DMS153 (cell line): ENCODE measurements around the gene PCDHGA11.
"Not testable (repeated sequence)": the region's sequence is repeated elsewhere in the genome, so short reads cannot be mapped to it uniquely, and the experiment has no call there.

Source experiments
- DNase-seq: peaks from one replicate; lab custom pipeline; 2025; lab: John Stamatoyannopoulos, UW

The PCDHGA11 gene

DNA sequence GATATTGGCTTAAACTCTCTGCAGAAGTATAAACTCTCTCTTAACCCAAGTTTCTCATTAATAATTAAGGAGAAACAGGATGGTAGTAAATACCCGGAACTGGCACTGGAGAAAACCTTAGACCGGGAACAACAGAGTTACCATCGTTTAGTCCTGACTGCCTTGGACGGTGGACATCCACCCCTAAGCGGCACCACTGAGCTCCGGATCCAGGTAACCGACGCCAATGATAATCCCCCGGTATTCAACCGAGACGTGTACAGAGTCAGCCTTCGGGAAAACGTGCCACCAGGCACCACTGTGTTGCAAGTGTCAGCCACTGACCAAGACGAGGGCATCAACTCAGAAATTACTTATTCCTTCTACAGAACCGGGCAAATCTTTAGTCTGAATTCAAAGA, 22.2 kb upstream of the PCDHGA11 start:
- no peak for DNase-seq

DNA sequence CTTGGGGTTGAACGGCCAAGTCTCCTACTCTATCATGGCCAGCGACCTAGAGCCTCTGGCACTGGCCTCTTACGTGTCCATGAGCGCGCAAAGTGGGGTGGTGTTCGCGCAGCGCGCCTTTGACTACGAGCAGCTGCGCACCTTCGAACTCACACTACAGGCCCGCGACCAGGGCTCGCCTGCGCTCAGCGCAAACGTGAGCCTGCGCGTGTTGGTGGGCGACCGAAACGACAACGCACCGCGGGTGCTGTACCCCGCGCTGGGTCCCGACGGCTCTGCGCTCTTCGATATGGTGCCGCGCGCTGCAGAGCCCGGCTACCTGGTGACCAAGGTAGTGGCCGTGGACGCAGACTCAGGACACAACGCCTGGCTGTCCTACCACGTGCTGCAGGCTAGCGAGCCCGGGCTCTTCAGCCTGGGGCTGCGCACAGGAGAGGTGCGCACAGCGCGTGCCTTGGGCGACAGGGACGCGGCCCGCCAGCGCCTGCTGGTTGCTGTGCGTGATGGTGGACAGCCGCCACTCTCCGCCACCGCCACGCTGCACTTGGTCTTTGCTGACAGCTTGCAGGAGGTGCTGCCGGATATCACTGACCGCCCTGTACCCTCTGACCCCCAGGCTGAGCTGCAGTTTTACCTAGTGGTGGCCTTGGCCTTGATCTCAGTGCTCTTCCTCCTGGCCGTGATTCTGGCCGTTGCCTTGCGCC, 21.1 kb upstream of the PCDHGA11 start:
- no peak for DNase-seq

- no peak for DNase-seq
Measured at GRCh38 chr5:141402553-141403243, 18.2 kb upstream of the PCDHGA11 start, which contains the start of gene PCDHGA9. PCDHGA9 (plus strand) TSS chr5:141402778; CDS start chr5:141402953, 175 bp downstream.

- no peak for DNase-seq
Measured at GRCh38 chr5:141403387-141403786, 17.5 kb upstream of the PCDHGA11 start.

DNA sequence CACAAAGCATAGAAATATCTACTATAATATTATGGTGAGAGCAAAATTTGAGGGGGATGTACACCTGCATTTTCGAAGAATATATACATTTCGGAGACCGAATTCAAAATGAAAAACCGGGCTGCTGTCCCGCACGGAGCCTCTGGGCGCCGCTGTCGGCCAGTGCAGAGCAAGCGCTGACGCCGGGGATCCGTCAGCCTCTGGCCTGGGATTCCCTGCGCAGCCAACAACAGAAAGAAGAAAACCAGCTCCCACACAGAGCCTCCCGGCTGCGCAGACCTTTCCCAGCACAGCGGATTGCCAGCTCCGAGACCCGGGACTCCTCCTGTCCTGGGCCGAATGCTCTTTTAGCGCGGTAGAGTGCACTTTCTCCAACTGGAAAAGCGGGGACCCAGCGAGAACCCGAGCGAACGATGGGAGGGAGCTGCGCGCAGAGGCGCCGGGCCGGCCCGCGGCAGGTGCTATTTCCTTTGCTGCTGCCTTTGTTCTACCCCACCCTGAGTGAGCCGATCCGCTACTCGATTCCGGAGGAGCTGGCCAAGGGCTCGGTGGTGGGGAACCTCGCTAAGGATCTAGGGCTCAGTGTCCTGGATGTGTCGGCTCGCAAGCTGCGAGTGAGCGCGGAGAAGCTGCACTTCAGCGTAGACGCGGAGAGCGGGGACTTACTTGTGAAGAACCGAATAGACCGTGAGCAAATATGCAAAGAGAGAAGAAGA, 12.9 kb upstream of the PCDHGA11 start, which contains the start of gene PCDHGB6:
TSS of gene PCDHGB6 (plus strand) at position 232 of the 716 bp plus-strand sequence. CDS start at position 414, 182 bp downstream.
- DNase-seq = not testable (repeated sequence)

GRCh38 chr5:141409598-141410306, 11.1 kb upstream of the PCDHGA11 start:
- DNase-seq = no peak

DNA sequence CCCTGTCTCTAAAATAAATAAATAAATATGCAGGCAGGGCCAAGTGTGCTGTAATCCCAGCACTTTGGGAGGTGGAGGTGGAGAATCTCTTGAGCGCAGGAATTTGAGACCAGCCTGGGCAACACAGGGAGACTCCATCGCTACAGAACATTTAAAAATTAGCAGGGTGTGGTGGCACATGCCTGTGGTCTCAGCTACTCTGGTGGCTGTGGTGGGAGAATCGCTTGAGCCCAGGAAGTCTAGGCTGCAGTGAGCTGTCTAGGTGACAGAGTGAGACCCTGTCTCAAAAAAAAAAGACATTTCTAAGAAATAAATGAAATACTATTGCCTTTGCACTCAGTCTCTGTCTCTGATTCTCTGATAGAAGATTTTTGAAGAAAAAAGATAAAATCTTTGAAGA, 9.3 kb upstream of the PCDHGA11 start:
- no peak for DNase-seq

DNA sequence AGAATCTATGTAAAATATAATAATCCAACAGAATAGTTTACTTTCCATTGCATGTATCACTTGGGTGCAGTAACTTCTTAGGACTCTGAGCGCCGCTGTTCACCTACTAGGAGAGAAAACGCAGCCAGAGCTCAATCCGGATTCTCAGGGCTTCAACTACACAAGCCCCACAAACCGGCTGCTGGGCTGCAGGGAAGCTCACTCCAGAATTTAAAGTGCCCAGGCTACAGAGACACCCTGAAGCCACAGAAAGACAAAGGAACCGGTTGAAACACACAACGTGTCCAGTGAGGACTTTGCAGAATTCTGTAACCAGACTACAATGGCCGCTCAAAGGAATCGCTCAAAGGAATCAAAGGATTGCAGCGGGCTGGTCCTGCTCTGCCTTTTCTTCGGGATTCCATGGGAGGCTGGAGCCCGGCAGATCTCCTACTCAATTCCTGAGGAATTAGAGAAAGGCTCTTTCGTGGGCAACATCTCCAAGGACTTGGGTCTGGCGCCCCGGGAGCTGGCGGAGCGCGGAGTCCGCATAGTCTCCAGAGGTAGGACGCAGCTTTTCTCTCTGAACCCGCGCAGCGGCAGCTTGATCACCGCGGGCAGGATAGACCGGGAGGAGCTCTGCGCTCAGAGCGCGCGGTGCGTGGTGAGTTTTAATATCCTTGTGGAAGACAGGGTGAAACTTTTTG, 7.9 kb upstream of the PCDHGA11 start, which contains the start of gene PCDHGA10:
TSS of gene PCDHGA10 (plus strand) at position 134 of the 686 bp plus-strand sequence. CDS start at position 323, 189 bp downstream.
- DNase-seq = no peak

- DNase-seq = no peak
Measured at GRCh38 chr5:141413540-141414069, 7.2 kb upstream of the PCDHGA11 start.

DNA sequence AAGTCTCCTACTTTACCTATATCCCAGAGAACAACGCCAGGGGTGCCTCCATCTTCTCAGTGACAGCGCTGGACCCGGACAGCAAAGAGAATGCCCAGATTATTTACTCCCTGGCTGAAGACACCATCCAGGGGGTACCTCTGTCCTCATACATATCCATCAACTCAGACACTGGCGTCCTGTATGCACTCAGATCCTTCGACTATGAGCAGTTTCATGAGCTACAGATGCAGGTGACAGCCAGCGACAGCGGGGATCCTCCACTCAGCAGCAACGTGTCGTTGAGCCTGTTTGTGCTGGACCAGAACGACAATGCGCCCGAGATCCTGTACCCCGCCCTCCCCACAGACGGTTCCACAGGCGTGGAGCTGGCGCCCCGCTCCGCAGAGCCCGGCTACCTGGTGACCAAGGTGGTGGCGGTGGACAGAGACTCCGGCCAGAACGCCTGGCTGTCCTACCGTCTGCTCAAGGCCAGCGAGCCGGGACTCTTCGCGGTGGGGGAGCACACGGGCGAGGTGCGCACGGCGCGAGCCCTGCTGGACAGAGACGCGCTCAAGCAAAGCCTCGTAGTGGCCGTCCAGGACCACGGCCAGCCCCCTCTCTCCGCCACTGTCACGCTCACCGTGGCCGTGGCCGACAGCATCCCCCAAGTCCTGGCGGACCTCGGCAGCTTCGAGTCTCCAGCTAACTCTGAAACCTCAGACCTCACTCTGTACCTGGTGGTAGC, 6.1 kb upstream of the PCDHGA11 start:
- DNase-seq = not testable (repeated sequence)

- not testable (repeated sequence) for DNase-seq
Measured at GRCh38 chr5:141415275-141415618, 5.6 kb upstream of the PCDHGA11 start.

DNA sequence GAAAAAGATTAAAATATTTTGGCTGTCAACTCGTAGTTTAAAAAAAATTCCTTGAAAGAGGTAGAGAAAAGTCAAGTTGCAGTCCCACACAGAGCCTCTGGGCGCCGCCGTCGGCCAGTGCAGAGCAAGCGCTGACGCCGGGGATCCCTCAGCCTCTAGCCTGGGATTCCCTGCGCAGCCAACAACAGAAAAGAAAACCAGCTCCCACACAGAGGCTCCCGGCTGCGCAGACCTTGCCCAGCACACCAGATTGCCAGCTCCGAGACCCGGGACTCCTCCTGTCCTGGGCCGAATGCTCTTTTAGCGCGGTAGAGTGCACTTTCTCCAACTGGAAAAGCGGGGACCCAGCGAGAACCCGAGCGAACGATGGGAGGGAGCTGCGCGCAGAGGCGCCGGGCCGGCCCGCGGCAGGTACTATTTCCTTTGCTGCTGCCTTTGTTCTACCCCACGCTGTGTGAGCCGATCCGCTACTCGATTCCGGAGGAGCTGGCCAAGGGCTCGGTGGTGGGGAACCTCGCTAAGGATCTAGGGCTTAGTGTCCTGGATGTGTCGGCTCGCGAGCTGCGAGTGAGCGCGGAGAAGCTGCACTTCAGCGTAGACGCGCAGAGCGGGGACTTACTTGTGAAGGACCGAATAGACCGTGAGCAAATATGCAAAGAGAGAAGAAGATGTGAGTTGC, 3.2 kb upstream of the PCDHGA11 start, which contains the start of gene PCDHGB7:
TSS of gene PCDHGB7 (plus strand) at position 184 of the 679 bp plus-strand sequence. CDS start at position 367, 183 bp downstream.
- DNase-seq = not testable (repeated sequence)

GRCh38 chr5:141419074-141419880, 1.6 kb upstream of the PCDHGA11 start:
- DNase-seq = no peak

DNA sequence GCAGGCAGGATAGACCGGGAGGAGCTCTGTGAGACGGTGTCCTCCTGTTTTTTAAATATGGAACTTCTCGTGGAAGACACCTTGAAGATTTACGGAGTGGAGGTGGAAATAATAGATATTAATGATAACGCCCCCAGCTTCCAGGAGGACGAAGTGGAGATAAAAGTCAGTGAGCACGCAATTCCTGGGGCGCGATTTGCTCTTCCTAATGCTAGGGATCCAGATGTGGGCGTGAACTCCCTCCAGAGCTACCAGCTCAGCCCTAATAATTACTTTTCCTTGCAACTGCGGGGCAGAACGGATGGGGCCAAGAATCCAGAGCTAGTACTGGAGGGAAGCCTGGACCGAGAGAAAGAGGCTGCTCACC, 621 bp downstream of the PCDHGA11 start:
- DNase-seq = no peak

DNA sequence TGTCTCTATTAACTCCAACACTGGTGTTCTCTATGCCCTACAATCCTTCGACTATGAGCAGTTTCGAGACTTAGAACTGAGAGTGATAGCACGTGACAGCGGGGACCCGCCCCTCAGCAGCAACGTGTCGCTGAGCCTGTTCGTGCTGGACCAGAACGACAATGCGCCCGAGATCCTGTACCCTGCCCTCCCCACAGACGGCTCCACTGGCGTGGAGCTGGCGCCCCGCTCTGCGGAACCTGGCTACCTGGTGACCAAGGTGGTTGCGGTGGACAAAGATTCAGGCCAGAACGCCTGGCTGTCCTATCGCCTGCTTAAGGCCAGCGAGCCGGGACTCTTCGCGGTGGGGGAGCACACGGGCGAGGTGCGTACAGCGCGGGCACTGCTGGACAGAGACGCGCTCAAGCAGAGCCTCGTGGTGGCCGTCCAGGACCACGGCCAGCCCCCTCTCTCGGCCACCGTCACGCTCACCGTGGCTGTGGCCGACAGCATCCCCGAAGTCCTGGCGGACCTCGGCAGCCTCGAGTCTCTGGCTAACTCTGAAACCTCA, 2.0 kb downstream of the PCDHGA11 start:
- no peak for DNase-seq

GRCh38 chr5:141427783-141428426, 7.1 kb downstream of the PCDHGA11 start:
- no peak for DNase-seq

DNA sequence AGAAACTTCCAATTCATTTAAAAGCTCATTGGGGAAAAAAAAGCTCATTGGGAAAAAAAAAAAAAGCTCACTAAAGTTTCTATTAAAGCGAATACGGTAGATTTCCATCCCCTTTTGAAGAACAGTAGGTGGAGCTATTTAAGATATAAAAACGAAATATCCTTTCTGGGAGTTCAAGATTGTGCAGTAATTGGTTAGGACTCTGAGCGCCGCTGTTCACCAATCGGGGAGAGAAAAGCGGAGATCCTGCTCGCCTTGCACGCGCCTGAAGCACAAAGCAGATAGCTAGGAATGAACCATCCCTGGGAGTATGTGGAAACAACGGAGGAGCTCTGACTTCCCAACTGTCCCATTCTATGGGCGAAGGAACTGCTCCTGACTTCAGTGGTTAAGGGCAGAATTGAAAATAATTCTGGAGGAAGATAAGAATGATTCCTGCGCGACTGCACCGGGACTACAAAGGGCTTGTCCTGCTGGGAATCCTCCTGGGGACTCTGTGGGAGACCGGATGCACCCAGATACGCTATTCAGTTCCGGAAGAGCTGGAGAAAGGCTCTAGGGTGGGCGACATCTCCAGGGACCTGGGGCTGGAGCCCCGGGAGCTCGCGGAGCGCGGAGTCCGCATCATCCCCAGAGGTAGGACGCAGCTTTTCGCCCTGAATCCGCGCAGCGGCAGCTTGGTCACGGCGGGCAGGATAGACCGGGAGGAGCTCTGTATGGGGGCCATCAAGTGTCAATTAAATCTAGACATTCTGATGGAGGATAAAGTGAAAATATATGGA, 9.7 kb downstream of the PCDHGA11 start, which contains the start of gene PCDHGA12:
TSS of gene PCDHGA12 (plus strand) at position 176 of the 782 bp plus-strand sequence. CDS start at position 429, 253 bp downstream.
- DNase-seq = no peak
